GM19397 (cell line): Measurements from ENCODE around the gene B3GNT9.
"Not testable (repeated sequence)": the region's sequence is repeated elsewhere in the genome, so short reads cannot be mapped to it uniquely, and the experiment has no call there.

Source experiments
- ATAC-seq: cut with Tn5 transposase; IDR thresholded peaks from one replicate; pipeline ENCODE4 v1.9.1; 2021; ENCODE audit warnings: mild to moderate bottlenecking, moderate library complexity; ENCODE audit not compliant: unreplicated experiment

B3GNT9 gene

DNA sequence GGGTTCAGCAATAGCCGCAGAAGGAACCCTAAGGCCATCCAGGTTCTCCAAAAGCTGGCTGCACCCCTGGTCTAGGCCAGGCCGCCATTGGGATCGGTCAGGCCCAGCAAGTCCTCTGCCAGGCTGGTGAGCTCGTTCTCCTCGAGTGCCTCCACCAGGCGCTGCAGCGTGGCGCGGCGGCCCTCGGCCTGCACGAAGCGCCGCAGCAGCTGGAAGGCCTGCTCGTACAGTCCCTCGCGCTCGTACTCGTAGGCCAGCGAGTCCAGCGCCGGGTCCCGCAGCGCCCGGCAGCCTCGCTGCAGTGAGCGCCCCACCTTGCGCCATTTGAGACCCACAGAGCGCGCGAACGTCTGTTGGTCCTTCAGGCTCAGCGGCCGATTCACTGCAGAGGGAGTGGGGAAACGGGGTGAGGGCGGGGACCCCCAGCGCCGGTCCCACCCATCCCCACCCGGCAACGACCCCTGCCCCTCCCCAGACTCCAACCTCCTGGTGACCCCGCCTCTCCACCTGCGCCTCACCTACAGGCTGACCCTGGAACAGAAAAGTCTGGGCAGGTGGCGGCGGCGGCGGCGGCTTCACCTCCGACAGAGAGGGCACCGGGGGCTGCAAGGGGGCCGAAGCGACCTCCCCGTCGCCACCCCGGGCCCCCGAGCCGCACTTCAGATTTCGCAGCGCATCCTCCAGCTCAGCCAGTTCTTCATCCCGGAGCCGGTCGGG, 3.9 kb upstream of the B3GNT9 start:
- ATAC-seq = no peak

DNA sequence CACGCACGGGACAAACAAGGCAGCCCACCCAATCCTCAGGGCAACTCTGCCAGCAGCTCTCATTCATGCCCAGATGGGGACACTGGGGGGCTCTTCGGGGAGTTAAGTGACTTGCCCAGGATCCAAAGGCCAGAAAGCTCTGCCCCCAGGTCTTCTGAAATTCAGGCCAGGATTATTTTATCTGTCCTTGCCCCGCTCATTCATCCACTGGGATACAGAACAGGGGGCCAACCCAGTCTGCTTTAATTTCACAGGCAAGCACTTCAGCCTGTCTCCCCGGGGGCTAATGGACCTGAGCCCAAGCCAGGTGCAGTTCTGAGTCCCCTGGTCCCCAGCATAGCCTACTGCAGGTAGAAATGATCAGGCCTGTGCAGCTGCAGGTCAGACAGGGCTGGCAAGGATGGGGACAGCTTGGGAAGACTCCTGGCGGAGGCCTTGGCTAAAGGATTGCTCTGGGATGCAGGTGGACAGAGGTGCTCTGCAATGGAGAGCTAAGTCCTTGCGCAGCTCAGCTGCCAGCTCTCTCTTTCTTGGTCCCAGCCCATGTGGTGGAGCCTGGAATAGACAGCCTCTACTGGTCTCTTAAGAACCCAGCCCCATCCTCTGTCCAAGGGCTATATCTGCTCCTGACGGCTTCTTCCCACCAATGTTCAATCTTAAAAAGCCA, 766 bp upstream of the B3GNT9 start:
- ATAC-seq = no peak

DNA sequence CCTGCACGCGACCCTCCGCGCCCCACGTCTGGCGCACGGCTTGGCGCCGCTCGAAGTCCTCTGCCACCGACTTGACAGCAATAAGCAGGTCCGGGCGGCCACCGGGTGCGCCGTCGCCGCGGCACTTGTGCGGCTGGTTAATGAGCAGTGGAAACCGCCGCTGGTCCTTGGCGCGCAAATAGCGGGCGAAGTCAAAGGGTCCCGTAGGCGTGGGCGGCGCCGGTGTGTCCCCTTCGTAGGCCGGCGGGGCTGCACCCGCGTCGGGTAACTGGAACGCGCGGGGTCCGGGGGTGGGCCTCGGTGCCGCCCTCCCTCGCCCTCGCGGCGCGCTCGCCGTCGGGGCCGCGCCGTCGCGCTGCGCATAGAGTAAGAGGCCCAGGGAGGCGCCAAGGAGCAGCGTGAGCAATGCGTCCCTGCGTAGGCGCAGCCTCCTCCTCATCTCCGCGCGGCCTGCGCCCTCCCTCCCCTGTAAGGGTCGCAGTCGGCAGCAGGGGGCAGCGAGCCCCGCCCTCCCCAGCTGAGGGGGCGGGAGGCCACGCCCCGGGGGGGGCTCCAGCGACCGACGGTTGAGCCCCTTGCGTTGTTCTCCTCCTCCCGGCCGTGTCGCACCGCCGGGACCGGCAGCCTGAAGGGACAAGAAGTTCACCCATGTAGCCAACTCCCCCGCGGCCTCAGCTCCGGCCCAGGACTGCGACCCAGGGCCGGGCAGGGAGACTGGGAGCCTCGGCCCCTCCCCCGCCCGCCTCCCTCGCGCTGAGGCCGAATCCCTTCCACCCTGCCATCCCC, 558 bp downstream of the B3GNT9 start:
- ATAC-seq = peak; percentile 34

DNA sequence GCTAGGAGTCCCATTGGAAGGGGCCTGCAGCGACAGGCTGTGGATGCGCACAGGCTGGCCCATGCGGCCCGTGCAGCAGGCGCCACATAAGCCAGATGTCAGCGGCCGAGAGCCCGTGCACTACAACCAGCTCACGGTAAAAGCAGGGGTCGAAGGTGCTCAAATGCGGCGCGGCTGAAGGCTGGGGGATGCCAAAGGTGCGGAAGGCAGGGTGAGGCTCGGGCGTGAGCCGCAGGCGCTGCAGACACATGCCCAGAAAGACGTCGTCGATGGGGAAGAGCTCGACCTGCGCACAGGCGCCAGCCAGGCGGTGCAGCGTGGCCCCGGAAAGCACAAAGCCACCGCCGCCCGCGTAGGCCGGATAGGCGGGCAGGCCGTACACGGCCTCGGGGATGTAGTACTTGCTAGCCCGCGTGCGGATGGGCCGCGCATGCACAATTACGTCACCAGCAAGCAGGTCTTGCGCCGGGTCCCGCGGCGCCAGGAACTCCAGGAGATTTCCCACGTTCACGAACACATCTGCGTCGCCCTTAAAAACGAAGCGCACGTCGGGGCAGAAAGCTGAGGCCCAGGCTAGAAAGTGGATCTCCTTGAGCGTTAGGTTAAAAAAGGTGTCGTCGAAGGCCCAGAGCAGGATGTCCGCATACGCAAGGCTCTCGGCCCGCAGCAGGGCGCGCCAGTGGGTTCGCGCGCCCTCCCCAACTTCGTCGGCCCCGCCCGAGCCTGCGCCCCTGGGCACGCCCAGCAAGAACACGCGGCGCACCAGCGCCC, 1.3 kb downstream of the B3GNT9 start:
- no peak for ATAC-seq

DNA sequence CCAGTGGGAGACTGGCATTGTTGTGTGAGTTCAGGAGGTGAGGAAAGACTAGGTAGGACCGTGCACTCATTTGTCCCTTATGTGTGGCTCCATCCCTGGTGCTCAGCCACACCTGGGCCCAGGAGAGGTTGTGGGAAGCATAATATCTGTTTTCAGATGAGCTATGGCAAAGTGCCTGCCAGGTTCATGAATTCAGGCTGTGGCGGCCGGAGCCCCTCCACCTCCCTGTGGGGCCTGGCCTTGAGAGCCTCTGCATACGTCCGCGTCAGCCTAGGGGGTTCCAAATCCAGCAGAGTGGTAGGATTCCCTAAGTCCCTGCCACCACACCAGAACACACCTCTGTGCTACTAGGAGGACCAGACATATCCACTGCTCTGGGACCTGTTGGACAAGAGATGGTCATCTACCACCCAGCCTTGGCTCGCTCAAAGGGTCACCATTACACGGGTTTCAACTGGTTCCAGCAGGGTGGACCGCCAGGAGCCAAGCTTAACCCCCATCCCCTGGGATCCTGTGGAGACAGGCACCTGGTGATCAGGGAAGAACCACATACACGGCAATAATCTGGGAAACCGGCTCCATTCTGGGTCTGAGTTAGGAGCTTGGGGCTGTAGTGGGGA, 2.0 kb downstream of the B3GNT9 start:
- ATAC-seq = no peak

DNA sequence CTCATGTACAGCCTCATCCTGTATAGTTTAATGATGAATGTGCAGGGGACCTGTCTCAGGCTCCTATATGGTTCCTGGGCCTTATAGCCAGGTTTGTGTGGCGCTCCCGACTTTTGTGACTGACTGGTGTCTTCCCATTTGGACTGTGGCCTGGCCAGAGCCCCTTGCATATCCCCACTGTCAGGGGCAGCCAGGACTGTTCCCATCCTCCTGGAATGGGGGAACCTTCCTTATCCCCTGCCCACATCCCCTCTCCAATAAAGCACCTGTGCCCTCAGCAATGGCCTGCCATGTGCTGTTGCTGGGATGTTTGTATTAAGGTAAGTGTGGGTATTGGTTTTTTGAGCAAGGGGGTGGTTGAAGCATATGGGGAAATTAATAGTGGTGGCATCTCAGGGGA, 2.6 kb downstream of the B3GNT9 start:
- ATAC-seq = no peak

DNA sequence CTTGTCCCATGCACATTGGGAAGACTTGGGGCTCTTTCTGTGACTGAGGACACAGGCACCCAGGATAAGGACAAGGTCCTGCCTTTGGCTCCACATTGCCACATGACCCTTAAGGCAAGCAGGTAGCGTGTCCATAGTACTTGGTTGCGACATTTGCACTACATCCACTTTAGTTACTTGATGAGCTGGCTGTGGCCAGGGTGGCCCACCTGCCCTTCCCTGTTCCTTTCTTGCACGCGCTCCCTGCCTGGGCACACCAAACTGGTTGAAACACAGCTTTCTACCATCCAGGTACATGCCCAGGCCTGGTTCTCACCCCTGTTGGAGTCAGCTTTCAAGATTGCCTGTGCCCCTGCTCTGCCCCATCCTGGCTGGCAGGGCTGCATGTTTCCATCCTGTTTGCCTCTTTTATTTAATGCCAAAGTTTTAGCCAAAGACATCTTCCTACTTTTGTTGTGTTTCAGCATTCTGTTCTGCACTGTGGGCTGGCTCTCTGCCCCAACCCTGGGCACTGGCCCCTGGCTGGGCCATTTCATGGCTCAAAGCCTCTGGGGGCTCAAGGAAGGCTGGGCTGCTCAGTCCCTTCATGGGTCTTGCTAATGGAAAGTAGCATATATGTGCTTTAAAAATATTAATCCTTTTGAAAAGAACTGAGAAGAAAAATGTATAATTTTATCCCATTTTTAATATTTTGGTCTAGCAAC, 3.2 kb downstream of the B3GNT9 start:
- ATAC-seq = no peak

DNA sequence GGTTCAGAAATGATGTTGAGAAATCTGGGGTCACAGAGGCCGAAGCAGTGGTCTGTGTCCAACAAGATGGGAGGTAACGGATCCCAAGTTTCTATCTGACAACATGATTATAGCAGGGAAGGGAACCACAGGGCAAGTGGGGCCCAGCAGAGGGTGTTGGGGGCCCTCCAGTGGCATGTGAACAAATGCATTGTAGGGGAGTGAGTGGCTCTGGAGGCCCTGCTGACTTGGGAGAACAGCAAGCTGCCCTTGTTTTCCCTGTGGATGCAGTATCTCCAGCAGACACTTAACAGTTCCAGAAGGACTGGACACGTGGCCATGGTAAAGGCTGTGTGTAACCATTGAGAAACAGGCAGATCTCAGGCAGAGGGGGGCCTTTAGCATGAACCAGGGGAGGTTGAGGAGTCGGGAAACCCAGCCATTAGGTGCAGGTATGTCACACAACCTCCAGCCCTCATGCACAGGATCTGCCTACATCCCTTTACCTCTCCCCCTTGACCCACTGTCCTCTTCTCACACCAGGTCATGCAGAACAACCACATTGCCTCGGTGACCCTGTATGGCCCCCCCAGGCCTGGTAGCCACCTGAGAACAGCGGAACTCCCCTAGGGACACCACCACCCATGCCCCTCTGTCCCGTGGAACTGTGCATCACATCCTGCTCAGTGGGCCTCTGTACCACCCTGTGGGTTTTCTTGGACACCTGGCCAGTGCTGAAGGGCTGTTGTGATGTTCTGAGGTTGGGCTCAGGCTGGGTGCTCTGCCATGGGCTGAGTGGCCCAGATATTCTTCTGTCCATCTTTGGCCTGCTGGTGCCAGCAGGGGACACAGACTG, 4.1 kb downstream of the B3GNT9 start:
- no peak for ATAC-seq

DNA sequence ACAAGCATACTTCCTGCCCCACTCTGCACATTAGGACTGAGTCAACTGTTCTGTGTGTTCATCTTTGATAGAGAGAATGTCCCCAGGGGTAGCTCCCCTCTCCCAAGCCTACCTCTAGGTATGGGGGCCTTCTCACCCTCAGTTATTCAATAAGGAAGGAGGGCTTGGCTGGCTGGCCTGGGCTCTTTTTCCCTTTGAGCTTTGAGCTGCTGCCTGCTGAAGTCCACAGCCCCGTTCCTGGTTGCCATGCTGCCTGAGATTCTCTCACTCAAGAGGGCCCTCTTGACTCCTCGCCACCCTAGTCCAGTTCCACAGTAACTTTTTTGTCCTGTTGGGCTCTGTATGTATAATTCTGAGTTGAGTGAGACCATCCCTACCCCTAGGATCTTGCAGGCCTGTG, 5.1 kb downstream of the B3GNT9 start:
- no peak for ATAC-seq

DNA sequence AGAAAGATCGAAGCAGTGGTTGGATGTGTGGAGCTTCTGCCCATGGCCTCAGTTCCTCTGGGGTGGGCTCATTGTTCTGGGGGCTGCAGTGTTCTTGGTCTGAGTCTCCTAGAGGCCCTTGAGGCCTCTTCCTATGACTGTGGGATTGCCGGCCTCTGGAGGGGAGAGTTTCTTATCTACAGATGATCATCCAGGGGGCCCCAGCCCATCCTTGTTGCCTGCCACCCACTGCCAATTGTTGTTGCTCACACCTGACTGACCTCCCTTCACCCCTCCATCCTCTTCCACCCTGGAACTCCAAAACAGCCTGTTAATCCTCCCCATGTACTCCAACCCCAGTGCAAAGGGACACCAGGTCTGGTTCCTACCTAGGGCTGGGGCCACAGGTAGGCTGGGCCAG, 5.9 kb downstream of the B3GNT9 start:
- ATAC-seq = no peak

DNA sequence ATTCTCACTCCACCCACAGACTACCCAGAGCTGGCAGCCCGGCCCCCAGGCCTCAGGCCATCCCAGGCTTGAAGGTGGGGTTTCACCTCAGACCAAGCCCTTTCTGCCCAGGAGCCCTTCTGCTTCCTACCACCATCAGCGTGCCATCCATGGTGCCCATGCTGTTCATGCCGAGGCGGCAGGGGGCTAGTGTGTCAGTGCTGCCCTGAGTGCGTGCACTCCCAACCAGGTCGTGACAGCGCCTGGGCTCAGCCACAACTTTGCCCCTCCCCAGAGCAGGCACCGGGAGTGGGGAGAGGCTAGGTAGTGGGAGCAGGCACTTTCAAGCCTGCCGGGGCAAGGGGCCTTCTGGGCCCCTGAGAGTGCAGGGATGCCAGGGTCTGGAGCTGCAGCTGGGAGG, 8.5 kb downstream of the B3GNT9 start:
- no peak for ATAC-seq

DNA sequence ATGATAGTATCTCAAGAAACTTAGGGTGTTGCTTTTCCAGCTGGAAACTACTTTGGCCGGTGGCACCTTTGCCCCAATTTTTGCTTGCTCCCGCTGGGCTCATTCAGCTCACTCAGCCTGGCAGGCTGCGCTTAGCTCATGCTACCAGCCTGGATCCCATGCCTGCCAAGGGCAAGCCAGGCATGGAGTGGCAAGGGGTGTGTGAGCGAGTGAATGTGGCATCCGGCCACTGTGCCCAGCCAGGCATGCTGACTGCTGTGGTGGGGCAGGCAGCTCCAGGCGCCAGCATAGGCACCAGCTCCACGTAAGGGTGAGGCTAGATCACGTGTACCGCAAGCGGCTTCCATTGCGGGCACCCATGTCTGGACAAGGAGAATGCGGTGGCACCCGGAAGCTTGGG, 9.4 kb downstream of the B3GNT9 start:
- no peak for ATAC-seq

DNA sequence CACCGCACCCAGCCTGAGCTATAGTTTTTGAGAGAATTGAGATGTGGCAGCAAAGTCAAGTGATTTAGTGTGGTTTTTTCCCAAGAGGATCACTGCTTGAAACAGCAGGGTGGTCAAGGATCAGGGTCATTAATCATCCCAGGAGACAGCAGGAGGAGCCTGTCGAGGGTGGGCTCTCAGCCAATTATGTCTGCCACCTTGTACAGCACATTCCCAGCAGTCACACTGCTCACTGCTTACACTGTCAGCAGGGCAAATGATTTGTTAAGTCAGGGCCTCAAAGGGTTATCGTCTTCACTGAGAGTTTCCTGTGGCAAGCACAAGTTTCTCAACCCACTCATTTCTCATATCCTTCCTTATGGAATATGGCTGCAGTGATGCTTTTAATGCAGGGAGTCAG, 13.2 kb downstream of the B3GNT9 start:
- no peak for ATAC-seq

DNA sequence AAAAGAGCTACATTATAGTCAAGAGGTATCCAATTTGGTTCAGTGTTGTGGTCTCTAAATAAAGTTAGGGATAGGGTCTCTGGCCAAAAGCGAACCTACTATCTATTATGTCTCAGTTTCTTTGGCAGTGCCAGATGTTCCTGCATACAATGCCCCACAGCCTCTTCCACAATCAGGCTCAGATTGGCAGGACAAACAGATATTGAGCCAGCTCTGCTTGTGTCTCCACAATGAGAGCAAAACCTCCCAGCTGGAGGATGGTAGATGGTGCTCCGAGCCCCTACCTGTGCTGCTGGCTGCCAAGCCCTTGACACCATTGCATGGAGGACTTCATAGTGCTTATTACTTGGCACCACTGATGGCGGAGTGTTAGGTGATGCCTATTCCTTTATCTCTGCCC, 21.4 kb downstream of the B3GNT9 start:
- no peak for ATAC-seq

DNA sequence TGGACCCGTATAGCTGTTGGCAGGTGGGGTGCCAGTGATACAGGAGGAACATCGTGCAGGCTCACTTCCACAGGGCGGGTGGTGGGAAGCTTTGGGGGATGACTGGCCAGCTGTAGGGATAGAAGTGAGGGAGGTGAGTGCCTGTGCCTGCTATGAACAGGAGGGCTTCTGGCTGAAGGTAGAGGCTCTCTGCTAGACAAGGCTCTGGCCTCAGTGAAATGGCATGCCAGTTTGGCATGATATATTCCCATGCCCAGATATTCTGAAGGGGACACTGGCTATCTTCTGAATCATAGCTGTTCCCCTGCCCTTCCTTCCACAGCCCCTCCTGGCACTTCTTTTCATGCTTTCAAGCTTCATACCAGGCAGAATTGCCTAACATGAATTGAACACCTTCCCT, 21.9 kb downstream of the B3GNT9 start:
- no peak for ATAC-seq

DNA sequence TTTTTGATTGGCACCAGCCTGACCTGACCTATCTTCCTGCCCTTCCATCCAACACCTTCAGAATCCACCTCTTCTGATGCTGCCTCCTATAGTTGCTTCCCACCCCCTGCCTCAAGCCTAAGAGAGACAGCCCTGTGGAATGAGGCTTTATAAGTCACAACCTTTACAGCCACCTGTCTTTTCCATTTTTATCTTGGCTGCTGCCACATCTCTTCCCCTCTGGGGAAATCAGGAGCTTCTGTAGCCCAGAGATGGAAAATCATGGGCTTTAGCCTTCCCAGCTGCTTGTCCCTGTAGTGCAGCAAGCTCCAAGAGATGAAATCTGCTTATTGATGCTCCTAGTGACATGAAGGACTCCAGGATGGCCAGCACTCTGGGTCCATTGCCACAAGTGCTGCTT, 22.4 kb downstream of the B3GNT9 start:
- no peak for ATAC-seq

DNA sequence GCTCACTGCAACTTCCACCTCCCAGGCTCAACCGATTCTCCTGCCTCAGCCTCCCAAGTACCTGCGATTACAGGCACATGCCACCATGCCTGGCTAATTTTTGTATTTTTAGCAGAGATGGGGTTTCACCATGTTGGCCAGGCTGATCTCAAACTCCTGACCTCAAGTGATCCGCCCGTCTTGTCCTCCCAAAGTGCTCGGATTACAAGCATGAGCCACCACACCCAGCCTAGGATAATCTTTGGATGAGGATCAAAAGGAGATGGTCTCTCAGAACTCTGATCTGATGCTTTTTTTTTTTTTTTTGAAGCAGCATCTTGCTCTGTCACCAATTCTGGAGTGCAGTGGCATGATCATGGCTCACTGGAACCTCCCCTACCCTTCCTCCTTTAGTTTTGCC, 28.0 kb downstream of the B3GNT9 start:
- ATAC-seq = not testable (repeated sequence)

DNA sequence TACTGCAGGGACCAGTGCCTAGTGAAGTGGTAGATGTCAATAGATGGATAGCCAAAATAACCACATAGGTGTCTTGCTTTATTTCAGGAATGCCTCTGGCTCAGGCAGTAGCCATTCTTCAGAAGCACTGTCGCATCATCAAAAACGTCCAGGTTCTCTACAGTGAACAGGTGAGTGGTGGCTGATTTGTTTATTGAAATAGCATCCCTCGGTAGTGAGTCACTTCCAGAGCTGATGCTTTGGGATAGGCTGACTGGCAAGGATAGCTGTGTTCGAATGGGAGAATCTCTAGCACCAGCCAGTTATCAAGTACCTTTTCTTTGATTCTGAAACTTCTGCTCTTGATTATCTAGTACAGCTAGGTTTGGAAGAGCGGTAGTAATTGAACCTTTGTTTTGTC, 30.8 kb downstream of the B3GNT9 start:
- no peak for ATAC-seq

DNA sequence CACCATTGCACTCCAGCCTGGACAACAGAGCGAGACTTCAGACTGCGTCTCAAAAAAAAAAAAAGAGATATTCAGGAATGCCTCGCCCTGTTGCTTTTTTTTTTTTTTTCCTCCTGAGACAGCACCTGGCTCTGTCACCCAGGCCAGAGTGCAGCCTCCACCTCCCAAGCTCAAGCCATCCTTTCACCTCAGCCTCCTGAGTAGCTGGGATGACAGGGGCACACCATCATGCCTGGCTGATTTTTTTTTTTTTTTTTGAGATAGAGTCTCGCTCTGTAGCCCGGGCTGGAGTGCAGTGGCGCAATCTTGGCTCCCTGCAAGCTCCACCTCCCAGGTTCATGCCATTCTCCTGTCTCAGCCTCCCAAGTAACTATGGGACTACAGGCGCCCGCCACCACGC, 33.1 kb downstream of the B3GNT9 start:
- no peak for ATAC-seq
